Measurements from ENCODE around the gene CPN1. TPM values are rescaled to one million over a fixed set of nuclear protein-coding genes. Genes with fewer than 3 reads are reported as not detected.

The CPN1 gene
- total and polyA plus RNA-seq, 2 of the 8 experiments (the other 6 are each of a cell fraction or from before 2014, with no cell fraction given): 0.15 to 0.20 TPM

GRCh38 chr10:100038561-100039071 lies 43.1 kb downstream of the CPN1 start (continued):
- TF ChIP-seq RXRA (IDR thresholded peaks at IDR 0.05; ENCODE audit: insufficient read depth, low read depth, low read length) (no peak), TAF1 (IDR thresholded peaks at IDR 0.05; ENCODE audit: low read depth, low read length) (no peak), SP4 (IDR thresholded peaks at IDR 0.05; ENCODE audit: low read length) (no peak), TEAD4 (IDR thresholded peaks at IDR 0.05; ENCODE audit: low read depth, low read length) (no peak), KDM1A (IDR thresholded peaks at IDR 0.05; ENCODE audit: borderline replicate concordance, low read length) (no peak), HDAC6 (IDR thresholded peaks at IDR 0.05; ENCODE audit: low read depth, low read length) (no peak), EP300 (IDR thresholded peaks at IDR 0.05; ENCODE audit: borderline replicate concordance in 1 of 2, low read depth in 2 of 2, low read length in 2 of 2) (no peak)
- TF ChIP-seq, protein P1, sequence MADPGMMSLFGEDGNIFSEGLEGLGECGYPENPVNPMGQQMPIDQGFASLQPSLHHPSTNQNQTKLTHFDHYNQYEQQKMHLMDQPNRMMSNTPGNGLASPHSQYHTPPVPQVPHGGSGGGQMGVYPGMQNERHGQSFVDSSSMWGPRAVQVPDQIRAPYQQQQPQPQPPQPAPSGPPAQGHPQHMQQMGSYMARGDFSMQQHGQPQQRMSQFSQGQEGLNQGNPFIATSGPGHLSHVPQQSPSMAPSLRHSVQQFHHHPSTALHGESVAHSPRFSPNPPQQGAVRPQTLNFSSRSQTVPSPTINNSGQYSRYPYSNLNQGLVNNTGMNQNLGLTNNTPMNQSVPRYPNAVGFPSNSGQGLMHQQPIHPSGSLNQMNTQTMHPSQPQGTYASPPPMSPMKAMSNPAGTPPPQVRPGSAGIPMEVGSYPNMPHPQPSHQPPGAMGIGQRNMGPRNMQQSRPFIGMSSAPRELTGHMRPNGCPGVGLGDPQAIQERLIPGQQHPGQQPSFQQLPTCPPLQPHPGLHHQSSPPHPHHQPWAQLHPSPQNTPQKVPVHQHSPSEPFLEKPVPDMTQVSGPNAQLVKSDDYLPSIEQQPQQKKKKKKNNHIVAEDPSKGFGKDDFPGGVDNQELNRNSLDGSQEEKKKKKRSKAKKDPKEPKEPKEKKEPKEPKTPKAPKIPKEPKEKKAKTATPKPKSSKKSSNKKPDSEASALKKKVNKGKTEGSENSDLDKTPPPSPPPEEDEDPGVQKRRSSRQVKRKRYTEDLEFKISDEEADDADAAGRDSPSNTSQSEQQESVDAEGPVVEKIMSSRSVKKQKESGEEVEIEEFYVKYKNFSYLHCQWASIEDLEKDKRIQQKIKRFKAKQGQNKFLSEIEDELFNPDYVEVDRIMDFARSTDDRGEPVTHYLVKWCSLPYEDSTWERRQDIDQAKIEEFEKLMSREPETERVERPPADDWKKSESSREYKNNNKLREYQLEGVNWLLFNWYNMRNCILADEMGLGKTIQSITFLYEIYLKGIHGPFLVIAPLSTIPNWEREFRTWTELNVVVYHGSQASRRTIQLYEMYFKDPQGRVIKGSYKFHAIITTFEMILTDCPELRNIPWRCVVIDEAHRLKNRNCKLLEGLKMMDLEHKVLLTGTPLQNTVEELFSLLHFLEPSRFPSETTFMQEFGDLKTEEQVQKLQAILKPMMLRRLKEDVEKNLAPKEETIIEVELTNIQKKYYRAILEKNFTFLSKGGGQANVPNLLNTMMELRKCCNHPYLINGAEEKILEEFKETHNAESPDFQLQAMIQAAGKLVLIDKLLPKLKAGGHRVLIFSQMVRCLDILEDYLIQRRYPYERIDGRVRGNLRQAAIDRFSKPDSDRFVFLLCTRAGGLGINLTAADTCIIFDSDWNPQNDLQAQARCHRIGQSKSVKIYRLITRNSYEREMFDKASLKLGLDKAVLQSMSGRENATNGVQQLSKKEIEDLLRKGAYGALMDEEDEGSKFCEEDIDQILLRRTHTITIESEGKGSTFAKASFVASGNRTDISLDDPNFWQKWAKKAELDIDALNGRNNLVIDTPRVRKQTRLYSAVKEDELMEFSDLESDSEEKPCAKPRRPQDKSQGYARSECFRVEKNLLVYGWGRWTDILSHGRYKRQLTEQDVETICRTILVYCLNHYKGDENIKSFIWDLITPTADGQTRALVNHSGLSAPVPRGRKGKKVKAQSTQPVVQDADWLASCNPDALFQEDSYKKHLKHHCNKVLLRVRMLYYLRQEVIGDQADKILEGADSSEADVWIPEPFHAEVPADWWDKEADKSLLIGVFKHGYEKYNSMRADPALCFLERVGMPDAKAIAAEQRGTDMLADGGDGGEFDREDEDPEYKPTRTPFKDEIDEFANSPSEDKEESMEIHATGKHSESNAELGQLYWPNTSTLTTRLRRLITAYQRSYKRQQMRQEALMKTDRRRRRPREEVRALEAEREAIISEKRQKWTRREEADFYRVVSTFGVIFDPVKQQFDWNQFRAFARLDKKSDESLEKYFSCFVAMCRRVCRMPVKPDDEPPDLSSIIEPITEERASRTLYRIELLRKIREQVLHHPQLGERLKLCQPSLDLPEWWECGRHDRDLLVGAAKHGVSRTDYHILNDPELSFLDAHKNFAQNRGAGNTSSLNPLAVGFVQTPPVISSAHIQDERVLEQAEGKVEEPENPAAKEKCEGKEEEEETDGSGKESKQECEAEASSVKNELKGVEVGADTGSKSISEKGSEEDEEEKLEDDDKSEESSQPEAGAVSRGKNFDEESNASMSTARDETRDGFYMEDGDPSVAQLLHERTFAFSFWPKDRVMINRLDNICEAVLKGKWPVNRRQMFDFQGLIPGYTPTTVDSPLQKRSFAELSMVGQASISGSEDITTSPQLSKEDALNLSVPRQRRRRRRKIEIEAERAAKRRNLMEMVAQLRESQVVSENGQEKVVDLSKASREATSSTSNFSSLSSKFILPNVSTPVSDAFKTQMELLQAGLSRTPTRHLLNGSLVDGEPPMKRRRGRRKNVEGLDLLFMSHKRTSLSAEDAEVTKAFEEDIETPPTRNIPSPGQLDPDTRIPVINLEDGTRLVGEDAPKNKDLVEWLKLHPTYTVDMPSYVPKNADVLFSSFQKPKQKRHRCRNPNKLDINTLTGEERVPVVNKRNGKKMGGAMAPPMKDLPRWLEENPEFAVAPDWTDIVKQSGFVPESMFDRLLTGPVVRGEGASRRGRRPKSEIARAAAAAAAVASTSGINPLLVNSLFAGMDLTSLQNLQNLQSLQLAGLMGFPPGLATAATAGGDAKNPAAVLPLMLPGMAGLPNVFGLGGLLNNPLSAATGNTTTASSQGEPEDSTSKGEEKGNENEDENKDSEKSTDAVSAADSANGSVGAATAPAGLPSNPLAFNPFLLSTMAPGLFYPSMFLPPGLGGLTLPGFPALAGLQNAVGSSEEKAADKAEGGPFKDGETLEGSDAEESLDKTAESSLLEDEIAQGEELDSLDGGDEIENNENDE (IDR thresholded peaks at IDR 0.05; ENCODE audit: insufficient replicate concordance, low read length): no peak
